DMS79 treated with DMSO at 0.1 percent for 48 hours (cell line): ENCODE results near the gene CRADD.
"Not testable (repeated sequence)": the region's sequence is repeated elsewhere in the genome, so short reads cannot be mapped to it uniquely, and the experiment has no call there.

Experiments used
- DNase-seq: peaks from one replicate; lab custom pipeline; 2025; lab: John Stamatoyannopoulos, UW

Gene CRADD

DNA sequence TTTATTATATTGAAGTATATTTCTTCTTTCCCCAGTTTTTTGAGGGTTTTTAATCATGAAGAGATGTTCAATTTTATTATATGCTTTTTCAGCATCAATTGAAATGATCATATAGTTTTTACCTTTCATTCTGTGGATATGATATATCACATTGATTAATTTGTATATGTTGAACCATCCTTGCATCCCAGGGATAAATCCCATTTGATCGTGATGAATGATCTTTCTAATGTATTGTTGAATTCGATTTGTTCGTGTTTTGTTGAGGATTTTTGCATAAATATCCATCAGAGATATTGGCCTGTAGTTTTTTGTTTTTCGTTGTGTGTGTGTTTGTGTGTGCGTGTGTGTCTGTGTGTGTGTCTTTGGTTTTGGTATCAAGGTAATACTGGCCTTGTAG, 196.4 kb downstream of the CRADD start:
- no peak for DNase-seq

GRCh38 chr12:93875157-93875556, 198.0 kb downstream of the CRADD start:
- DNase-seq, result no peak

GRCh38 chr12:93876360-93876759, 199.2 kb downstream of the CRADD start:
- no peak for DNase-seq

GRCh38 chr12:93877446-93877845, 200.3 kb downstream of the CRADD start:
- DNase-seq, result no peak

GRCh38 chr12:93879476-93880421, 202.6 kb downstream of the CRADD start:
- DNase-seq, result no peak

DNA sequence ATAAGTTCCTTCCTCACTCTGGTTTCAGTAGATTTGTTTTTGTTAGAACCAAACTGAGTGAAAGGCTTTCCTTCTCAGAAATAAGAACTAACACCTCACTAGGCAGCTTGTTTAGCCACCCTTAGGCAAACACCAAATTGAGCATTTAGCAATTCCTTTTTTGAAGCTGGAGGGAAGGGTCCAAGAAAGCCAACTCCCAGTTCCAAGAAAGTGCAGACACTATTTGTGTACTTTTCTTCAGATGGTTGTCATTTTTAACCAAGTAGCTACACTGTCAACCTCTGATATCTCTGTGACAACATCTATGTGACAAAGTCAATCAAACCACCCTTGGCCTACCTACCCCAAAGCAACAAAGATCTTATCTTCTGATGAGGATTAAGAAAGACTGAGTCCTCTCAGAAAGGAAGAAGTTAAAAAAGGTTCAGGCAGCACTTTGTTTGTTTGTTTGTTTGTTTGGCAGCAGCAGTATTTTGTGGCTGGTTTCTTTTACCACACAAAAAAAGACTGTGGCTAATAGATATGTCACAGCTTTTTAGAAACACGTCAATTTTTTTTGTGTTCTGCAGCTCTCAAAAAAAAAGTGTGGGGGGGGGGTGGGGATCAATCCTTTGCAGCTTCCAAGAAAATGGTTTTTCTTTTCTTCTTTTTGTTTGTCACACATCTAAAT, 203.8 kb downstream of the CRADD start:
- no peak for DNase-seq

DNA sequence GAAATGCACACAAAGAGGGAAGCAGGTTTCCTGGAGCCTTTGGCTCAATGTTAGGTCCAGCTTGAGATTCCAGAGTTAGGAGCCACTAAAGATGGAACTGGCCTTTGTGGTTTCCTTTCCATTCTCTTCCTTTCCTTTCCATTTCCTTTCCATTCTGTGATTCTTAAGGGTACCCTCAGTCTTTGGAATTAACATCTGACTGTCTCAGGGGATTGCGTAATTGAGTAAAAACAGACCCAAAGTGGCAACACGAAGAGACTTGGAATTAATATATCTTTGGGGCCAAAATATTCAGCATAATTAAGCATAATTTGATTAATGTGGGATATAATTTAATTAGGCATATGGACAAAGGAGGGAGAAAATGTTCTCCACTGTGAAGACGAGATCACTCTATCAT, 205.6 kb downstream of the CRADD start:
- no peak for DNase-seq

DNA sequence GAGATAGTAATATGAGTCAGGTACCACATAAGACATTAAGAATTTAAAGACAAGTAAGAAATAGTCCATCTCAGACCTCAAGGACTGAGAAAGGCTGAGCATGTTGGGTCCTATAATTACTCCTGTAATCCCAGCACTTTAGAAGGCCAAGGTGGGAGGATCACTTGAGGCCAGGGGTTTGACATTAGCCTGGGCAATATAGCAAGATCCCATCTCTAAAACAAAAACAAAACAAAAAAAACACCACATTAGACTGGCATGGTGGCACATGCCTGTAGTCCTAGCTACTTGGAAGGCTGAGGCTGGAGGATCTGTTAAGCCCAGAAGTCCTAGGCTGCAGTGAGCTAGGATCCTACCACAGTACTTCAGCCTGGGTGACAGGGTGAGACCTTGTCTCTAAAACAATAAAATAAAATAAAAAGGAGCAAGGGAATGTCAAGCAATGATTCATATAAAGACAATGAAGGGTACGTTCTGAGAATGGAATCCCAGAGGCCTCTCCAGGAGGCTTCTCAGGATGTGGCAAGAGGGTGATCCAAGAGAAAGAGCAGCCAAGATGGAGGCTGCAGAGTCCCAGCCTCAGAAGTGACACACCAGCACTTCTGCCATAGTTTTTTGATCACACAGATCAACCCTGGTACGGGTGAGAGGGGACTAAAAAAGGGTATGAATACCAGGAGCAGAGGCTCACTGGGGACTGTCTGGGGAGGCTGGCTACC, 206.4 kb downstream of the CRADD start:
- no peak for DNase-seq

DNA sequence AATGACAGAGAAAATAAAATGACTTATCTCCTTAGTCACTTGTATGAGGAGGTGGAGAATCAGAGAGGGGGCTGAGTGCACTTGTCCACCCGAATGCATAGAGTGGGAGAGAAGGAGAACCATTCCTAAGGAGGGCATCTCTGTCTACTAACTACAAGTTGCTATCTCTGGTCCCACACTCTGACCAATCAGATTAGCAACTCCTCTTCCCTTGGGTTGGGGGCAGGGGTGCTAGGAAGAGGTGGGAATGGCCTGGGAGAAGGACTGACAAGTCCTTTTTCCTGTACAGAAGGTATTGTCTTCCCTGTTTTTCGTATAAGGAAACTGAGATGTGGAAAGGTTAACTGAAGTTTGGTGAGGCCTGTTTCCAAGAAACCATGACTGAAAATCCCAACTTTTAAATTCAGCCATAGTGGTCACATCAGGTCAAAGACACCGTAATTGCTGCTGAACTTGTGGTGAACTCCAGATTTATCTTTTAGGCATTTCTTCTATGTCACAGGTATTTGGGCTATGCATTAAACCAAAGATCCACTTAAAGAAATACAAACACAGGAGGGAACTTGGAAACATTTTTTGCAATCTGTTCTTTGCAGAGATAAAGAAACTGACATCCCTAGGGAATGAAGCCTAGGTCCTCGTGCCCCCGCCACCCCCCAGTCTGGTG, 207.8 kb downstream of the CRADD start:
- DNase-seq, result no peak

DNA sequence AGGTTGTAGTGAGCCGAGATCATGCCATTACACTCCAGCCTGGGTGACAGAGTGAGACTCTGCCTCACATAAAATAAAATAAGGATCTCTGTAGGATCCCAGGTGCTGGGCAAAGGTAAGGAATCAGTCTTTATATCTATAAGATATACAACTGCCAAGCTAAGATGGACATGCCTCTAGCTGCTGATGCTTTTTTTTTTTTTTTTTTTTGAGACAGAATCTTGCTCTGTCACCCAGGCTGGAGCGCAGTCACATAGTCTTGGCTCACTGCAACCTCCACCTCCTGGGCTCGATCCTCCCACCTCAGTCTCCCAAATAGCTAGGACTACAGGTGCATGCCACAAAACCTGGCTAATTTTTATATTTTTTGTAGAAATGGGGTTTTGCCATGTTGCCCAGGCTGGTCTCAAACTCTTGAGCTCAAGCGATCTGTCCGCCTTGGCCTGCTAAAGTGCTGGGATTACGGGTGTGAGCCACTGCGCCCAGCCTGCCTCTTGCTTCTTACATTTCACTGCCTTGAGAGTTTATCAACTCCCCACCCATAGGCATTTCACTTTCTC, 208.9 kb downstream of the CRADD start:
- DNase-seq, result not testable (repeated sequence)

- no peak for DNase-seq
These were observed 209.6 kb downstream of the CRADD start for GRCh38 chr12:93886533-93887511.

DNA sequence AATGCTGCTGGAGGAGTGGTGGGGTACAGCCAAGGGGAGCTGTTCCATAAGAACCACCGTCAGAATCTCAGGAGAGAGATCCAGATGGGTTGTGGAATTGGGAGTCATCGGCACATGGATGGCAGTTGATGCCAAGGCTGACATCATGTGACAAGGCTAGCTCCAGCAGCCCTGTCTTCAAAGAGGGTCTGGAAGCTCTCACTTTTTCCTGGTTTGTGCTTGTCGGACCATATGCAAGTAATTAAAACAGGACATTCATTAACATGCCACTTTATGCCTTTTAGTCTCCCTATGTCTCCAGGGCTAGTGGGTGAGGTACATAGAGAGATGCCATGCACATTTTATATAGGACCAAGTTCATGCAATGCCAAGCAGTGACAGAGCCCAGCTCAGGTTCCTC, 211.8 kb downstream of the CRADD start:
- no peak for DNase-seq

DNA sequence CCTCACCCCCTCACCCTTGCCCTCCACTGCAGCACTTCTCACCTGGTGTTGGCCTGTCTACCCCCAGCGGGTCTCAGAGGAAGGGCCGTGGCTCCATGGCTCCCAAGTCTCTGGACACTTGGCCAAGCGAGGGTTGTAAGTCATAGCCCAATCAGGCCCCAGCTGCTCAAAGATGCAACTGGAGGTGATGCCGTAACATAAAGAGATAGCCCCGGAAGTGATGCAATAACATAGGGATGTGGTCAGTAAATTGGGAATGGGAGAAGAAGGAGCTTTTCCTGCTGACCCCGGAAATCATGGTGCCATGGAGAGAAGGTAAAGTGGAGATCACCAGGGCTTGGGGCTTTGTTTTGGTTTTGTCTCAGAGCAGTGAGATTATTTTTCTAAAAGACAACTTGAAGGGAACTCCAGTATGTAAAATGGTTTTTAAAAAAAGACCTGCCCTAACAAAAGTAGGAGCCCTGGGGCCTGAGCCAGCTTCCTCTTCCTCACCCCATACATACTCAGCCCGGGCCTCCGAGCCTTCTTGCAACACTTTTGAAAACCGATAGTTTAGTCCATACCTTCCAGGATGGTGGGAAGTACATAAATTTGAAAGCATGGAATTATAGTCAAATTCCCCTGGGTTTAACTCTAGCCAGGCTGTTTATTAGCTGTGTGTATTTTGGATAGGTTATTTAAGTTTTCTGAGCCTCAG, 212.5 kb downstream of the CRADD start:
- no peak for DNase-seq

GRCh38 chr12:93892423-93893268, 215.5 kb downstream of the CRADD start:
- DNase-seq, result peak; percentile 40

DNA sequence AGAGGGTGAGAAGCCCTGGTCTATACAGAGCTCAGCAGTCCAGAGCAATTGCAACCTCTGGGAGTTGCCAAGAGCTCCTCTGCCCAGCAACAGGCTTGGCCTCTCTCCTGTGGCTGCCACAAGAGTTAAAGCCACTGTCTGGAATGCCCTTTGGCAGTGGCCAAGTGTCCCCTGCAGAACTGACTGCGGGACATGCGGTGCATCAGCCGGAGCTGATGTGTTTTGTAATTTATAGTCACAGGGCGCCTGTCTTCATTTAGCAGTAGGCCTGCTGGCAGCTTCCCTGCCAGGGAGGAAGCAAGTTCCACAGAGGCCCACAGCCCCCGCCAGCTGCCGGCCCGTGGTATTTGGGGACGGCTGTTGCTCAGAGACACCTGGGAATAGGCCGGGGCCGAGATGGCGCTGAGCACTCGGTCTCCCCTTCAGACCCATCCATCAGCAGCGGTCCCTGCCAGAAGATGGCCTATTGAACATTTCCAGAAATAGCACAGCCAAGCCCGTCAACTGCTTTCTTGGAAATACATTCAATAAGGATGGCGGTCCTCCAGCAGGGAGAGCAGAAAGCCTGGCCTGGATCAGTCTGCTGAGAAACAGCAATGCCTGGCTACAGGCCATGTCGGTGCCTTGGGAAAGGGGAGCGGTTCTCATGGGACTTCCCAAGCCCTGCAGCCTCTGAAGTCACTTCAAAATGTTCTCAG, 217.4 kb downstream of the CRADD start:
- DNase-seq, result no peak

DNA sequence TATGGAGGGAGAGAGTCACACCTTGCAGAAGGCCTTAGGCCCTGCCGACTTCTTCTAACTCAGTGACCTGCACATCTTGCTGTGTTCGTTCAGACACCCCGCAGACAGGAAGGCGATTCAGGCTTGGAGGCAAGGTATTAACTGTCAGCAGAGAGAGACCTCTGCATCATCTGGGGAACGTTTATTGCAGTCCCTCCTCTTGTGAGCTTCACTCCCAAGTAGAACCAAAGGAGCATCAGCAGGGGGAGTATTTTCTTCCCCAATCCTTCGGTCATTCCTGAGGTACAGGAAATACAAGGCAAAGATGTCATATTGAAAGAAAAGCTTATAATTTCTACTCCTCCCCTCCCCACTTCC, 217.9 kb downstream of the CRADD start:
- no peak for DNase-seq

GRCh38 chr12:93896427-93896826, 219.3 kb downstream of the CRADD start:
- DNase-seq, result no peak

- no peak for DNase-seq
These were observed 219.8 kb downstream of the CRADD start for GRCh38 chr12:93896952-93897351.
